NOMO-1 treated with dmso at 0.1 percent for 144 hours (cell line): Measurements from ENCODE around the gene MBD1.
A peak's percentile ranks its signal among the peaks of the same experiment; 100 is the strongest.
"Not testable (repeated sequence)": the region's sequence is repeated elsewhere in the genome, so short reads cannot be mapped to it uniquely, and the experiment has no call there.

Source experiments
- DNase-seq: peaks from one replicate; lab custom pipeline; 2025; ENCODE audit not compliant: unreplicated experiment; lab: John Stamatoyannopoulos, UW

The MBD1 gene

GRCh38 chr18:50297621-50298442, 16.5 kb upstream of the MBD1 start:
- peak; percentile 73 for DNase-seq

GRCh38 chr18:50293039-50293438, 11.7 kb upstream of the MBD1 start:
- no peak for DNase-seq

GRCh38 chr18:50289108-50289443, 7.8 kb upstream of the MBD1 start:
- no peak for DNase-seq

- DNase-seq = not testable (repeated sequence)
These were observed 7.2 kb upstream of the MBD1 start for GRCh38 chr18:50288348-50289107.

- peak; percentile 98 for DNase-seq
These were observed 6.4 kb upstream of the MBD1 start, which contains the start of gene CXXC1 for GRCh38 chr18:50287441-50288347. Gene CXXC1 (minus strand): TSS chr18:50287692. CDS start chr18:50287589, 103 bp downstream.

- no peak for DNase-seq
These were observed 5.7 kb upstream of the MBD1 start for GRCh38 chr18:50287028-50287440.

GRCh38 chr18:50286391-50287027, 5.2 kb upstream of the MBD1 start:
- DNase-seq = no peak

- DNase-seq = no peak
These were observed 4.5 kb upstream of the MBD1 start for GRCh38 chr18:50285631-50286321.

GRCh38 chr18:50285071-50285470, 3.7 kb upstream of the MBD1 start:
- no peak for DNase-seq

- no peak for DNase-seq
These were observed 3.0 kb upstream of the MBD1 start for GRCh38 chr18:50284255-50284885.

- DNase-seq = no peak
These were observed 2.3 kb upstream of the MBD1 start for GRCh38 chr18:50283469-50284209.

GRCh38 chr18:50282521-50283335, 1.4 kb upstream of the MBD1 start:
- DNase-seq = no peak

GRCh38 chr18:50281972-50282520, 723 bp upstream of the MBD1 start:
- no peak for DNase-seq

GRCh38 chr18:50280707-50281294, 522 bp downstream of the MBD1 start:
- no peak for DNase-seq

GRCh38 chr18:50279752-50280151, 1.6 kb downstream of the MBD1 start:
- DNase-seq = no peak

- DNase-seq = no peak
These were observed 3.4 kb downstream of the MBD1 start for GRCh38 chr18:50277942-50278341.

GRCh38 chr18:50276452-50276851, 4.9 kb downstream of the MBD1 start:
- DNase-seq = no peak
